Neural cell (in vitro differentiated cells): ENCODE results near the gene SHQ1.

Experiments
- CTCF ChIP-seq: fragments of 450-650 bp; IDR thresholded peaks from 2 replicates; pipeline ENCODE4 v1.5.1; 2014; ENCODE audit warnings: antibody characterized with exemption, mild to moderate bottlenecking, moderate library complexity; ENCODE audit not compliant: poor library complexity, severe bottlenecking
- EP300 ChIP-seq: fragments of 450-650 bp; conservative IDR thresholded peaks from 2 replicates; pipeline ENCODE4 v1.6.1; 2014; ENCODE audit warnings: antibody characterized with exemption, mild to moderate bottlenecking, moderate library complexity; ENCODE audit not compliant: poor library complexity, severe bottlenecking
- EZH2 ChIP-seq: fragments of 200-600, 300-800 bp; shearing (Covaris generic), sonication (generic); IDR thresholded peaks from 2 replicates; pipeline ENCODE4 v1.6.1; 2014; ENCODE audit warnings: antibody characterized with exemption, low read length, borderline replicate concordance, mild to moderate bottlenecking; ENCODE audit not compliant: insufficient read depth, poor library complexity, severe bottlenecking
- POLR2AphosphoS5 ChIP-seq: IDR thresholded peaks from 2 replicates; pipeline ENCODE4 v1.6.1; 2012
- RAD21 ChIP-seq: fragments of 450-650 bp; conservative IDR thresholded peaks from 2 replicates; pipeline ENCODE4 v1.6.1; 2014; ENCODE audit warnings: antibody characterized with exemption, mild to moderate bottlenecking, moderate library complexity
- REST ChIP-seq: IDR thresholded peaks from 2 replicates; pipeline ENCODE4 v1.6.1; 2012; ENCODE audit warnings: borderline replicate concordance
- SMC3 ChIP-seq: fragments of 450-650 bp; conservative IDR thresholded peaks from 2 replicates; pipeline ENCODE4 v1.6.1; 2014; ENCODE audit warnings: antibody characterized with exemption, mild to moderate bottlenecking, moderate library complexity; ENCODE audit not compliant: poor library complexity

- TF ChIP-seq REST, result no peak
- no peak for TF ChIP-seq CTCF
- TF ChIP-seq EZH2, result no peak
- no peak for TF ChIP-seq SMC3
- TF ChIP-seq RAD21, result no peak
- TF ChIP-seq EP300, result no peak
- TF ChIP-seq POLR2AphosphoS5, result no peak
Measured at GRCh38 chr3:72820415-72820814, 27.8 kb downstream of the SHQ1 start.
